Putamen (tissue), 1 donor: ENCODE results near the gene CMC2.
A peak's percentile ranks its signal among the peaks of the same experiment; 100 is the strongest.

Experiments
- DNase-seq: peaks from one replicate; pipeline ENCODE4 v3.0.0-alpha.2; 2016; ENCODE audit warnings: low spot score

Gene CMC2

DNA sequence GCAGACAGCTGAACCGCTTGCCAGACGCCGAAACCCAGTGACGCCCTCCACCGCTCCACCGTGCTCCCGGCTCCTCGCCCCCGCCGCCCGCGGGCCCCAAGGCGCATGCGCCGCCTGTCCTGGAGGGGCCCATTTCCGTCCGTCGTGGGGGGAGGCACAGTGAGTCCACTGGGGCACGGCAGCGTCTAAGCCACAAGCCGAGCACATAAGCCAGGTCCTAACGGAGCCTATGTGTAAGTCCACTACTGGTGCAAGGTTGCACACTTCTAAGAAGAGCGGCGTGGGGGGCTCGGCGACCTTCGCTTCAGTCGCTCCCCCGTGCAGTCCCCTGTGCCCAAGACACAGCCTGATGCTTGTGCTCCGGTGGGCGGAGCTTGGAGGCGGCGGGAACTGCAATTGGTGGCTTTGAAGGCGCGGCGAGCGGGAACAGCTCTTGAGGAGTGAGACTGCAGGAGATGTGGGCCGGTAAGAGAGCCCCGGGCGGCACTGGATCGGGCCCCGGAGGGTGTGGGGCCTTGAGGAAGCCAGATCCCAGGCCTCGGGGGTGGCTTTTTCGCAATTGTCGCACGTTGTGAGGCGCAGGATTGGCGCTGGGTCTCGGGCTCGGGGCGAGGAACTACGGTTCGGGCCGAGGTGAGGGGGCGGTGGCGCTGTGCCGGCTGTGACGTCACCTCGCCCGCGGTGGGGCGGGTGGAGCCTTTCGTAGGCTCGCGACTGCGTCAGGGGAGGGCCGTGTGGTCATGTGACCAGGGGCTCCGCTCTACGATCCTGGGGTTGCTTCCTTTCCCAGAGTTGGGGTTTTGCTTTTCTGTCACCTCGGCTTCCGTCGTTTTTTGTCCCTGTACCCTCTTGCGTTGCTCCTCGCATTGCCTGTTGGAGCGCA is at the start of gene CMC2, which contains the start of gene CENPN:
CMC2 (minus strand) TSS at position 73 of the 883 bp plus-strand sequence. CDS start 9,491 bp downstream, outside the sequence.
CENPN (plus strand) TSS at position 402 of the 883 bp plus-strand sequence. CDS start 4,726 bp downstream, outside the sequence.
- DNase-seq: peak; percentile 99

- no peak for DNase-seq
Observed at GRCh38 chr16:81053761-81054160, 47.1 kb upstream of the CMC2 start.

DNA sequence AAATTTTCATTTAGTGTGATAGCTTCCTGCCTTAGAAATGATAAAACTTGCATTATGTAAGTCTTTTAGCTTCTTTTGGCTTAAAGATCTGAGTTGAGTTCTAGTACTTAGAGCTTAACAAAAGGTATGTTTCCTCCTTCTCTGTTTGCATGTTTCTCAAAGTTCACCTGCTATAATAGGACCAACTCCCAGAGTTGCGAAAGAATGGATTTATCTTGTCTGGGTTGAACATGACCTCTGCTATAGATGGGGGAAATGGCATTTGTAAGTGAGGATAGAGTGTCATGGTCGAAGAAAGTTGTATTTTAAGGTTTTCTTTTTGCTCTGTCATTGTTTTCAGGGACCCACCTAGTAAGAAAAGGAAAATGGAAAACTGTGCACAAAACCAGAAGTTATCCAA is 36.1 kb upstream of the CMC2 start:
- DNase-seq: no peak

GRCh38 chr16:81041696-81042095 is 35.0 kb upstream of the CMC2 start:
- no peak for DNase-seq

- no peak for DNase-seq
Observed at GRCh38 chr16:81040842-81041241, 34.2 kb upstream of the CMC2 start.

- DNase-seq: no peak
Observed at GRCh38 chr16:81040131-81040530, 33.4 kb upstream of the CMC2 start.

DNA sequence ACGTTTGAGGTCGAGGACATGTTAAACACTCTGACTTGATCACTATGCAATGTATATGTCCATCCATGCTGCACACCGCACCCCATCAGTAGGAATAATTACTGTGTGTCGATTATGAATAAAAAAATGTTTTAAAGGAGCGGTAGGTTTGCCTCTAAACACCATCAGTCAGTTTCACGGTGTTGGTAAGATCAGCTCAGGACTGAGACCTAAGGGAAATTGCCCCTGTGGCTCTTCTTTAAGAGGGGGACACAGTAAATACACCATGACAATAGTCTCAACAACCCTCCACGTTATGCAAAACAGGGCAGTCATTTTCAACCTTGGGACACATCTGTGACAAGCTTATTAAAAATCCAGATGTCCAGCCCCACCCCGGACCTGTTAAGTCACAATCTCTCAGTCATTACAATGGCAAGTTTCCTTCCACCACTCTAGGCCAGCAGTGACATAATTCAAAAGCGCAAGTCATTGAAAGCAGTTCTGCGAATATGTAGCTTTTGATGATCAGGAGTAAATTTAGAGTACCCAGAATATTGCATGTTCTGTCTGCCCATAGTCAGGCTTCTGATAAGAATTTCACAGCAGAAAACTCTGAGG is 30.2 kb upstream of the CMC2 start:
- no peak for DNase-seq

DNA sequence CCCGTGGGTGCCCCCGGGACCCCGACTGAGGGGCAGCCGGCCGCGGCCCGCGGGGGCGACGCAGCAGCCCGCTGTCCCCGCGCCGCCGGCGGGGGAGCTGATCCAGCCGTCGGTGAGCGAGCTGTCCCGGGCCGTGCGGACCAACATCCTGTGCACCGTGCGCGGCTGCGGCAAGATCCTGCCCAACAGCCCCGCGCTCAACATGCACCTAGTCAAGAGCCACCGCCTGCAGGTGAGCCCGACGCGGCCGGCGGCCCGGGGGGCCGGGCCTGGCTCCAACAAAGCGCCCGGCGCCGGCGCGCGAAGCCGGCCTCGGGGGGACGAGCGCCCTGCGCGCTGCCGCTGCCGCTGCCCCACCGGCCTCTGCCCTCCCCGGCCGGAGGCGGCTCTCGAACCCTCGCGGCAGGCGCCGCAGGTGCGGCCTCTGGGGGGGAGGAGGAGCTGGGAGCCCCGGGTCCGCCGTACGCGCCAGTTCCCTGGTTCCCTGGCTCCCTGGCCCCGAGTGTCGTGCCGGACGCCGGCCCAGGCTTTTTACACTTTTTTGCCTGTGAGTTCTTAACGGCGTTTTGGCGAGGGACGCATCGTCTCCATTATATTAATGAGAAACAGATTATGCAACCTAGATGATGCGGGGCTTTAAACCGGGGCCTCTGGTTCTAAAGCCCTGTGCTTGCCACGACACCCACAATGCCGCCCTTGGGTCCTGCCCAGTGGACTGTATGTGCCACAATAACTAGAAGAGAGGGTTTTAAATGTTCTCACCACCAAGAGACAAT is 29.5 kb upstream of the CMC2 start:
- peak; percentile 12 for DNase-seq

DNA sequence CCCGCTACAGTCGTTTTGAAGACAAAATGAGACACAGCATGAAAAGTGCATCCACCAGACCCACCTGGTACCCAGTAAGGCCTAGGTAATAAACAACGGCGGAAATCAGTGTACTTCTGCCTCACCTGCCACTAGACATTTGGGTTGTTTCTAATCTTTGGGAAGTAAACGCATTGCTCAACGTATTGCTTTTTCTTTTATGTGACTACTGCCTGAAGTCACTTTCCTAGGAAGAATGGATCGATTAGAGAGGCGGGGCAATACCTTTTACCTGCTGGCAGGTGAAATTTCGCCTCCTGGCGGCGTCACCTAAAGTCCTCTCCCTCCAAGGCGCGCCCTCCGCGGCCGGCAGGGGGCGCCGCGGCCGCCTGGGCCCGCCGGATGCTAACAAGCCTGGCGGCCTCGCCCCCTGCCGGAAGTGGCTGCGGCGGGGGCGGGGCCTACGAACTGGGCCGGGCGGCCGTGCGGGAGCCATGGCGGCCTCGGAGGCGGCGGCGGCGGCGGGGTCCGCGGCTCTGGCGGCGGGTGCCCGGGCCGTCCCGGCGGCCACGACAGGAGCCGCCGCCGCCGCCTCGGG is 28.8 kb upstream of the CMC2 start, which contains the start of gene ATMIN:
ATMIN (plus strand) TSS at position 445 of the 577 bp plus-strand sequence; CDS start at position 474, 29 bp downstream.
- peak; percentile 89 for DNase-seq

- no peak for DNase-seq
Observed at GRCh38 chr16:81029930-81030604, 23.4 kb upstream of the CMC2 start.

- DNase-seq: no peak
Observed at GRCh38 chr16:81026429-81026828, 19.7 kb upstream of the CMC2 start.

DNA sequence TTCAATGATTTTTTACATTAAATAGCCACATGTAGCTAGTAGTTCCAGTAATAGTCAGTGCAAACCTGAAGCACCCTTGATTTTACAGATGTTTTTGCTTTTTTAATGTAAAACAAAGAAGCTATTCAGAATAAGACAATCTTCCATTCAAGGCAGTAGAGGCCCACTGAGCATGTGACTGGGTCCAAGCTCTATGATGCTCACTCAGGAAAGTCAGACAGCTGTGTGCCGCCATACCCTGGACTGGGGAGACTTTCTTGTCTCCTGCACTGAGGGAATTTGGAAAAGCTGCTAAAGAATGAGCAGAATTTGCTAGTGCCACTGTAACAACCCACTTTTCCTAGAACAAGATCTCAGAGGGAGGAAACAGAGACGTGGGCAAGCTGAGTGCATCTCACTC is 11.8 kb upstream of the CMC2 start:
- peak; percentile 86 for DNase-seq

DNA sequence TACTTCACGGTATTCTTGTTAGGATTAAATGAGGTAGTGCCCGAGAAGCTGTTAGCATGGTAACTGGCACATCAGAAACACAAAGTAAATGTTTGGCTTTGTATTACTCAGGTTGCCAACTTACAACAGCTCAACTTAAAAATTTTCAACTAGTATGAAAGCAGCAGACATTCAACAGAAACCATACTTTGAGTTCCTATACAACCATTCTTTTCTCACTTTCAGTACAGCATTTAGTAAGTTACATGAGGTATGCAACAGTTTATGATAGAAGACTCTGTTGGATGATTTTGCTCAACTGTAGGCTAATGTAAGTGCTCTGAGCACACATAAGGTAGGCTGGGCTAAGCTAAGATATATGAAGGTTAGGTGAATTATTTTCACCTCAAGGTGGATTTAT is 8.0 kb upstream of the CMC2 start:
- no peak for DNase-seq

GRCh38 chr16:81012974-81013373 is 6.3 kb upstream of the CMC2 start:
- no peak for DNase-seq

DNA sequence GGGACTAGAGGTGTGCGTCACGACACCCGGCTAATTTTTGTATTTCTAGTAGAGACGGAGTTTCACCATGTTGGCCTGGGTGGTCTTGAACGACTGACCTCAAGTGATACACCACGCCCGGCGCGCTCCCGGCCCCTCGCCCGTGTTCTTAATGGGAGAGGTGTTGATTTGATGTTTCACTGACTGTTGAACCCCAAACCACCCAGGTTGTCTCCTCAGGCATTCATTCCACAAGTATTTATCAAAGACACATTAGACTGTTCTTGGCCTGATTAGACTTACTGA is 1.8 kb upstream of the CMC2 start:
- DNase-seq: no peak

DNA sequence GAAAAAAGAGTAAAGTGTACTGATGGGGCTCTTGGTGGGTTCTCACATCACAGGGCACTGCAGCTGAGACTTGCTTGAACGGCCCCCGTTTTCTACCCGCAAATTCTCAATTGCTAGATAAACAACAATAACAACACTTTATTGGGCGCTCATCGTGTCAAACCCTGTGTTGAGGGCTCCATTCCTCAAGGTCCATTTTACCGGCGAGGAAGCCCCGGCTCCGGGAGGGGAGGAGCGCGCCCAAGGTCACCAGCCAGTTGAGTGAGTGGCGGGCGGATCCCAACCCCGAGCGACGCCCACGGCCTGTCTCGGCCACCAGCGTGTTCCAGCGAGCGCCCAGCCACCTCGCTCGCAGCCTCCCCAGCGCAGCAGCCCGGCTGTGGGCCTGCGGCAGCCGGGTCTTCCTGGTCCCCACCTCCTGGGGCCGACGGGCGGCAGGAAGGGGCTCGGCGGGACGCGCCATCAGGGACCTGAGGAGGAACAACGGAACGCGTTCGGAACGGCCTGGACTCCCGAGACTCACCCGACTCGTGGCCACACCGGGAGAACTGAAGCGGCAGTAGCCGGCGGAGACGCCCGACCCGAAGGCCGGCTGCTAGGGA is 373 bp downstream of the CMC2 start:
- no peak for DNase-seq

GRCh38 chr16:81005610-81006161 is 999 bp downstream of the CMC2 start:
- no peak for DNase-seq

DNA sequence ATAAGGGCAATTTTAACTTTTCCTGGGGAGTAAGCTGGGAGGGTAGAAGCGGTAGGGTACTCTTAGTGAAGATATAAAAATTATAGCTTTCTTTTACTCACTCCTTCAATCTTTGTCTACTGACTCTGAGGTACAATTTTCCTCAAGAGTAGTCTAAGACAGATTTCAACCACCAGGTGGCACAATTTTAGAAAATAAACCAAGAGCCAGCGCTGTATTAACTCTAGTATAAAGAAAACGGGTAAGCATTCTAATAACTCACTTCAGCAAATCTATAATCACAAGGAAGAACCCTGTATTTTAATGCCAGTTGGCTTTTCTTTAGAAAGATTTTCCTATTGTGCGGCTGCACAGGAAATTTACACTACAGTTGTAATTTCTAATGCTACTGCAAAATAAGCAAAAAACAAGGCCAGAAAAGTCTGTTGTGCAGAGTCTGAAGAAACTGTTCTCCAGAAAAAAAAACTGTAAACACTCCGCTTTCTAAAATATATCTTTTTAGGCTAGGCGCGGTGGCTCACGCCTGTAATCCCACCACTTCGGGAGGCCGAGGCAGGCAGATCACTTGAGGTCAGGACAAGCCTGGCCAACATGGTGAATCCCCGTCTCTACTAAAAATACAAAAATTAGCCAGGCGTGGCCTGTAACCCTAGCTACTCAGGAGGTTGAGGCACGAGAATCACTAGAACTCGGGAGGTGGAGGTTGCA is 1.9 kb downstream of the CMC2 start:
- peak; percentile 75 for DNase-seq

GRCh38 chr16:81003610-81004460 is 2.9 kb downstream of the CMC2 start:
- no peak for DNase-seq
